H1 (cell line): ENCODE results near the gene NNMT. TPM values are rescaled to one million over a fixed set of nuclear protein-coding genes. Genes with fewer than 3 reads are reported as not detected.

Experiments
- CTCF ChIA-PET: fragments of 300-600 bp; sonication (Branson Sonifier 250); formaldehyde crosslinking; loops from one replicate; lab custom pipeline; 2021; ENCODE audit not compliant: partially characterized antibody; lab: Charles Lee
- POLR2A ChIA-PET: fragments of 300-600 bp; sonication (Branson Sonifier 250); formaldehyde crosslinking; loops from one replicate; lab custom pipeline; 2021; ENCODE audit warnings: inconsistent platforms; ENCODE audit not compliant: partially characterized antibody; lab: Charles Lee
- DNase-seq, 2 experiments: peaks; one replicate each; pipeline versions ENCODE4 v3.0.0 to v3.0.0-alpha.2; 2010 to 2022; ENCODE audit warnings: low spot score in 2 of 2, low read depth in 1 of 2, mixed read lengths in 1 of 2
- FAIRE-seq: peaks from 2 replicates; lab custom pipeline; 2011; peaks lifted over from hg19 to GRCh38; lab: Jason Lieb, UNC
- H2AFZ ChIP-seq: 2 replicates; pipeline ENCODE4 v1.8.1; 2012; ENCODE audit warnings: low read length, inconsistent platforms
- H2AK5ac ChIP-seq: 2 replicates; pipeline ENCODE4 v1.6.1; 2013; ENCODE audit warnings: low read depth, low read length
- H2BK120ac ChIP-seq: replicated peaks from 2 replicates; pipeline ENCODE3; 2013; ENCODE audit warnings: low read depth, low read length, inconsistent platforms
- H2BK12ac ChIP-seq: 2 replicates; pipeline ENCODE4 v1.6.1; 2013; ENCODE audit warnings: low read depth, low read length
- H2BK15ac ChIP-seq: 2 replicates; pipeline ENCODE4 v1.6.1; 2013; ENCODE audit warnings: low read length
- H2BK20ac ChIP-seq: 2 replicates; pipeline ENCODE4 v1.6.1; 2013; ENCODE audit warnings: low read length
- H2BK5ac ChIP-seq: 2 replicates; pipeline ENCODE4 v1.6.1; 2013; ENCODE audit warnings: low read depth, low read length
- H3K14ac ChIP-seq: 2 replicates; pipeline ENCODE4 v1.6.1; 2013; ENCODE audit warnings: inconsistent platforms; ENCODE audit not compliant: insufficient read length
- H3K18ac ChIP-seq: 2 replicates; pipeline ENCODE4 v1.6.1; 2013; ENCODE audit warnings: low read length; ENCODE audit errors: extremely low read depth
- H3K23ac ChIP-seq: 2 replicates; pipeline ENCODE4 v1.6.1; 2013; ENCODE audit warnings: inconsistent platforms; ENCODE audit not compliant: insufficient read length
- H3K23me2 ChIP-seq: 2 replicates; pipeline ENCODE4 v1.6.1; 2013; ENCODE audit warnings: low read depth, low read length
- H3K27ac ChIP-seq: 2 replicates; pipeline ENCODE4 v1.6.1; 2011; ENCODE audit warnings: low read depth, low read length, inconsistent platforms
- H3K27me3 ChIP-seq, 4 experiments: replicated peaks in 1 of 4; 1 replicate in 1 of 4; 2 replicates in 3 of 4; pipeline versions ENCODE4 v1.6.1 to v1.8.1; 2011 to 2013; ENCODE audit warnings: low read length in 3 of 4, mild to moderate bottlenecking in 3 of 4, inconsistent platforms in 2 of 4, mixed read lengths in 2 of 4, moderate library complexity in 1 of 4; ENCODE audit not compliant: control insufficient read depth in 3 of 4, insufficient read depth in 3 of 4; ENCODE audit errors: extremely low read depth in 1 of 4
- H3K36me3 ChIP-seq, 4 experiments: 2 replicates each; pipeline versions ENCODE4 v1.6.1 to v1.8.1; 2011 to 2013; ENCODE audit warnings: mild to moderate bottlenecking in 4 of 4, low read length in 3 of 4, moderate library complexity in 2 of 4, control low read depth in 1 of 4, inconsistent platforms in 1 of 4; ENCODE audit not compliant: insufficient read depth in 4 of 4, control insufficient read depth in 2 of 4
- H3K4ac ChIP-seq: replicated peaks from 2 replicates; pipeline ENCODE3; 2013; ENCODE audit warnings: low read length, low read depth, mixed read lengths, inconsistent platforms; ENCODE audit not compliant: insufficient read length
- H3K4me1 ChIP-seq, 4 experiments: replicated peaks in 1 of 4; 1 replicate in 1 of 4; 2 replicates in 3 of 4; pipeline versions ENCODE4 v1.6.1 to v1.8.1; 2011 to 2013; ENCODE audit warnings: low read length in 3 of 4, inconsistent platforms in 2 of 4, mixed read lengths in 1 of 4; ENCODE audit not compliant: insufficient read depth in 4 of 4, control insufficient read depth in 3 of 4
- H3K4me2 ChIP-seq, 2 experiments: 2 replicates each; pipeline versions ENCODE4 v1.6.1 to v1.8.1; 2011 to 2013; ENCODE audit warnings: low read depth in 2 of 2, low read length in 2 of 2, control low read depth in 1 of 2, inconsistent platforms in 1 of 2, mild to moderate bottlenecking in 1 of 2; ENCODE audit not compliant: insufficient read depth in 1 of 2
- H3K4me3 ChIP-seq, 4 experiments: fragments of 200-600, 300-600 bp in 1 of 4; sonication (generic), shearing (Covaris generic), sonication (Bioruptor Twin) in 1 of 4; 2 replicates each; pipeline versions ENCODE4 v1.5.1 to v1.8.1; 2011 to 2016; ENCODE audit warnings: low read length in 4 of 4, low read depth in 3 of 4, control low read depth in 2 of 4, inconsistent platforms in 2 of 4, mild to moderate bottlenecking in 2 of 4, mixed read lengths in 1 of 4, moderate library complexity in 1 of 4; ENCODE audit not compliant: insufficient read depth in 2 of 4; ENCODE audit errors: extremely low read depth in 1 of 4
- H3K56ac ChIP-seq: replicated peaks from 2 replicates; pipeline ENCODE3; 2013; ENCODE audit warnings: low read depth, mild to moderate bottlenecking, mixed read lengths, low read length, inconsistent platforms; ENCODE audit not compliant: insufficient read length
- H3K79me1 ChIP-seq: 2 replicates; pipeline ENCODE4 v1.6.1; 2013; ENCODE audit warnings: low read depth, low read length, control low read depth
- H3K79me2 ChIP-seq, 2 experiments: 2 replicates each; pipeline versions ENCODE4 v1.6.1 to v1.8.1; 2012 to 2013; ENCODE audit warnings: low read length in 2 of 2, mild to moderate bottlenecking in 2 of 2, inconsistent platforms in 1 of 2; ENCODE audit not compliant: insufficient read depth in 2 of 2, control insufficient read depth in 1 of 2
- H3K9ac ChIP-seq, 4 experiments: replicated peaks in 1 of 4; 1 replicate in 1 of 4; 2 replicates in 3 of 4; pipeline versions ENCODE4 v1.6.1 to v1.8.1; 2011 to 2013; ENCODE audit warnings: low read depth in 3 of 4, low read length in 3 of 4, control low read depth in 2 of 4, mild to moderate bottlenecking in 2 of 4, moderate library complexity in 2 of 4, inconsistent platforms in 1 of 4; ENCODE audit errors: extremely low read depth in 1 of 4
- H3K9me3 ChIP-seq, 2 experiments: 2 replicates each; pipeline versions ENCODE4 v1.6.1 to v1.8.1; 2012 to 2013; ENCODE audit warnings: mild to moderate bottlenecking in 2 of 2, moderate library complexity in 2 of 2, control low read depth in 1 of 2, inconsistent platforms in 1 of 2, low read depth in 1 of 2, low read length in 1 of 2, mixed read lengths in 1 of 2; ENCODE audit not compliant: insufficient read depth in 2 of 2
- H4K20me1 ChIP-seq, 2 experiments: replicated peaks in 1 of 2; 2 replicates each; pipeline versions ENCODE3 to v1.8.1; 2011 to 2013; ENCODE audit warnings: inconsistent platforms in 2 of 2, low read length in 2 of 2, mild to moderate bottlenecking in 1 of 2; ENCODE audit not compliant: insufficient read depth in 2 of 2, control insufficient read depth in 1 of 2
- H4K5ac ChIP-seq: 2 replicates; pipeline ENCODE4 v1.6.1; 2013; ENCODE audit warnings: low read length, low read depth, mixed read lengths, inconsistent platforms; ENCODE audit not compliant: insufficient read length
- H4K8ac ChIP-seq: 2 replicates; pipeline ENCODE4 v1.8.0; 2013; ENCODE audit warnings: mild to moderate bottlenecking, moderate library complexity, low read length, inconsistent platforms; ENCODE audit not compliant: insufficient read depth; ENCODE audit errors: extremely low read depth
- H4K91ac ChIP-seq: replicated peaks from 2 replicates; pipeline ENCODE3; 2013; ENCODE audit warnings: low read length, mixed read lengths, inconsistent platforms; ENCODE audit not compliant: insufficient read length
- EGR1 ChIP-seq: IDR thresholded peaks from 2 replicates; pipeline ENCODE4 v1.6.1; 2011; ENCODE audit warnings: low read depth, low read length, borderline replicate concordance
- EZH2 ChIP-seq: fragments of 200-600 bp; sonication (generic); IDR thresholded peaks from 2 replicates; pipeline ENCODE4 v1.7.1; 2012; ENCODE audit warnings: low read depth, mild to moderate bottlenecking, moderate library complexity, low read length, inconsistent platforms; ENCODE audit not compliant: severe bottlenecking
- NRF1 ChIP-seq: IDR thresholded peaks from 2 replicates; pipeline ENCODE4 v1.6.1; 2011; ENCODE audit warnings: mild to moderate bottlenecking, low read depth, low read length, improper control_type of control experiment
- POLR2A ChIP-seq, 2 experiments: IDR thresholded peaks; 1 replicate in 1 of 2; 2 replicates in 1 of 2; pipeline ENCODE4 v1.6.1; 2011; ENCODE audit warnings: low read depth in 2 of 2, low read length in 2 of 2, mild to moderate bottlenecking in 2 of 2; ENCODE audit errors: control extremely low read depth in 1 of 2
- RXRA ChIP-seq: IDR thresholded peaks from 2 replicates; pipeline ENCODE4 v1.6.1; 2011; ENCODE audit warnings: low read depth, mild to moderate bottlenecking, low read length, moderate library complexity; ENCODE audit not compliant: insufficient read depth
- SAP30 ChIP-seq: fragments of 300-600 bp; sonication (generic); IDR thresholded peaks from 2 replicates; pipeline ENCODE4 v1.7.1; 2012; ENCODE audit warnings: low read length, moderate library complexity, mild to moderate bottlenecking, inconsistent platforms; ENCODE audit not compliant: insufficient read depth, insufficient replicate concordance
- SIN3A ChIP-seq, 2 experiments: IDR thresholded peaks in 1 of 2; conservative IDR thresholded peaks in 1 of 2; 2 replicates each; pipeline ENCODE4 v1.6.1; 2011 to 2012; ENCODE audit warnings: low read length in 2 of 2, improper control_type of control experiment in 1 of 2, low read depth in 1 of 2, mild to moderate bottlenecking in 1 of 2
- SIX5 ChIP-seq: IDR thresholded peaks from 2 replicates; pipeline ENCODE4 v1.6.1; 2011; ENCODE audit warnings: mild to moderate bottlenecking, low read depth, low read length
- SP2 ChIP-seq: IDR thresholded peaks from 2 replicates; pipeline ENCODE4 v1.6.1; 2012; ENCODE audit warnings: mild to moderate bottlenecking, low read length, inconsistent platforms
- SRF ChIP-seq: IDR thresholded peaks from 2 replicates; pipeline ENCODE4 v1.6.1; 2011; ENCODE audit warnings: mild to moderate bottlenecking, low read depth, low read length, moderate library complexity
- SUZ12 ChIP-seq: fragments of 200-600 bp; sonication (generic); IDR thresholded peaks from 2 replicates; pipeline ENCODE4 v1.6.1; 2012; ENCODE audit warnings: mild to moderate bottlenecking, inconsistent platforms, low read length, moderate library complexity, mixed read lengths
- polyA plus RNA-seq, 7 experiments: library from polyadenylated mRNA; depleted of rRNA in 3 of 7; stranded (reverse) in 5 of 7; unstranded in 2 of 7; fragments of >200 nt in 5 of 7; fragments of 200-250 nt in 2 of 7; gene quantifications; 1 replicate in 5 of 7; 2 replicates in 1 of 7; 4 replicates in 1 of 7; pipeline versions ENCODE4 v1.2.1 to v1.2.3, GENCODE V29; 2011 to 2013; ENCODE audit warnings: missing spikeins in 2 of 7, mixed read lengths in 2 of 7
- total RNA-seq: library from RNA; stranded (reverse); fragmentation: NEBNext Ultra II Directional; extraction: Animal tissue kit (Norgen Biotek cat#: 25700); gene quantifications from 2 replicates; pipeline ENCODE4 v1.2.1, GENCODE V29; 2021
- TF ChIP-seq, protein P1 (sequence below): IDR thresholded peaks from 2 replicates; pipeline ENCODE4 v1.6.1; 2012; ENCODE audit warnings: inconsistent platforms

Gene NNMT
- total and polyA plus RNA-seq, 2 of the 8 experiments (the other 6 are each of a cell fraction or from before 2014, with no cell fraction given) = not detected

DNA sequence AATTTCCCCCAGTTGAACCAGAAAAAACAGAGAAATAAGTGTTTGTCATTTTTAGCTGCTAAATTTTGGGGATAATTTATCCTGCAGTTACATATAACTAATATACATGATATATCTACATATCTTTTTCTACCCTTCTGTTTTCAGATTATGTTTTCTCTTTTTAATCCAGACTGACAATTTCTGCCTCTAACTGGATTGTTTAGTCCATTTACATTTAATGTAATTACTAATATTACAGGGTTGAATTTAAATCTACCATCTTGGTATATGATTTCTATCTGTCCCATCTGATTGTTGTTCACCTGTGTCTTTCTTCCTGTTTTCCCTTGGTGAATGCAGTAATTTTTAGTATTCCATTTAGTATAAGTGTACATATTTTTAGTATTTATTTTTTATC lies 5.7 kb downstream of the NNMT start:
- Histone ChIP-seq H3K4me1 (no peaks in the 10 kb centered on the region), H4K91ac (no peak overlapping the region), H3K18ac (no peak overlapping the region), H4K8ac (no peak overlapping the region), H3K79me2 (no peaks in the 10 kb centered on the region), H3K79me1 (no peaks in the 10 kb centered on the region), H4K5ac (no peak overlapping the region), H3K14ac (no peak overlapping the region), H3K23me2 (no peaks in the 10 kb centered on the region), H3K27ac (no peak overlapping the region), H2AFZ (no peak overlapping the region), H2BK12ac (no peak overlapping the region), H3K36me3 (no peaks in the 10 kb centered on the region), H3K27me3 (no peaks in the 10 kb centered on the region), H3K4me3 (no peak overlapping the region), H2BK120ac (no peak overlapping the region), H2BK20ac (no peak overlapping the region), H3K4ac (no peak overlapping the region), H2AK5ac (no peak overlapping the region), H2BK5ac (no peak overlapping the region), H3K56ac (no peak overlapping the region), H2BK15ac (no peak overlapping the region), H3K9me3 (no peaks in the 10 kb centered on the region), H3K23ac (no peak overlapping the region), H4K20me1 (no peaks in the 10 kb centered on the region), H3K4me2 (no peak overlapping the region), H3K9ac (no peak overlapping the region)
- no peak for FAIRE-seq
- POLR2A ChIA-PET = no interaction called here
- CTCF ChIA-PET = interaction anchor here (1.4 kb wide), 1 partner anchor 13 kb away, joined by 3 read pairs; no protein-coding TSS in a partner anchor
- no peak for DNase-seq
- TF ChIP-seq SIX5 (no peak), NRF1 (no peak), SIN3A (conservative IDR thresholded peaks at IDR 0.05 in 1 of 2, IDR thresholded peaks at IDR 0.05 in 1 of 2; ENCODE audit: low read depth in 1 of 2, low read length in 2 of 2) (no peak), SRF (no peak), RXRA (no peak), EZH2 (no peak), SUZ12 (no peak), POLR2A (IDR thresholded peaks at IDR 0.05; ENCODE audit: control extremely low read depth in 1 of 2, low read depth in 2 of 2, low read length in 2 of 2) (no peak), SP2 (no peak), SAP30 (no peak), EGR1 (no peak)
- TF ChIP-seq, protein P1, sequence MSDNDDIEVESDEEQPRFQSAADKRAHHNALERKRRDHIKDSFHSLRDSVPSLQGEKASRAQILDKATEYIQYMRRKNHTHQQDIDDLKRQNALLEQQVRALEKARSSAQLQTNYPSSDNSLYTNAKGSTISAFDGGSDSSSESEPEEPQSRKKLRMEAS = no peak
